HG03378 (cell line): ENCODE data around the gene MARS2.
A peak's percentile ranks its signal among the peaks of the same experiment; 100 is the strongest.
"Not testable (repeated sequence)": the region's sequence is repeated elsewhere in the genome, so short reads cannot be mapped to it uniquely, and the experiment has no call there.

Source experiments
- ATAC-seq: cut with Tn5 transposase; IDR thresholded peaks from one replicate; pipeline ENCODE4 v1.9.1; 2021; ENCODE audit warnings: mild to moderate bottlenecking, moderate library complexity; ENCODE audit not compliant: unreplicated experiment

The MARS2 gene

GRCh38 chr2:197705912-197706838 lies 1.0 kb downstream of the MARS2 start:
- peak; percentile 18 for ATAC-seq

- no peak for ATAC-seq
Measured at GRCh38 chr2:197706839-197707207, 1.7 kb downstream of the MARS2 start.

GRCh38 chr2:197707316-197708213 lies 2.4 kb downstream of the MARS2 start:
- no peak for ATAC-seq

GRCh38 chr2:197708331-197708730 lies 3.2 kb downstream of the MARS2 start:
- no peak for ATAC-seq

DNA sequence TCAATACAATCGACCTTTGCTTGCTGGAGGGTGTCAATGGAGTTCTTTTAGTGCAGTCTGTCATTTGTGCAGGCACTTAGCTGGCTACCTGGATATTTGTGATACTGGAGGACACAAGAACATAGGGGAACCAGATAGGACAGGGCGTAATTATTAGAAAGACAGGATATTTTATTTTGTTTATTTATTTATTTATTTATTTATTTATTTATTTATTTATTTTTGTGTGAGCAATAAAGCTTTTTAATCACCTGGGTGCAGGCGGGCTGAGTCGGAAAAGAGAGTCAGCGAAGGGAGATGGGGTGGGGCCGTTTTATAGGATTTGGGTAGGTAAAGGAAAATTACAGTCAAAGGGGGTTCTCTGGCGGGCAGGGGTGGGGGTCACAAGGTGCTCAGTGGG lies 4.0 kb downstream of the MARS2 start:
- ATAC-seq = not testable (repeated sequence)

- ATAC-seq = peak; percentile 89
Measured at GRCh38 chr2:197710424-197711042, 5.4 kb downstream of the MARS2 start.

GRCh38 chr2:197711578-197711977 lies 6.4 kb downstream of the MARS2 start:
- ATAC-seq = no peak

DNA sequence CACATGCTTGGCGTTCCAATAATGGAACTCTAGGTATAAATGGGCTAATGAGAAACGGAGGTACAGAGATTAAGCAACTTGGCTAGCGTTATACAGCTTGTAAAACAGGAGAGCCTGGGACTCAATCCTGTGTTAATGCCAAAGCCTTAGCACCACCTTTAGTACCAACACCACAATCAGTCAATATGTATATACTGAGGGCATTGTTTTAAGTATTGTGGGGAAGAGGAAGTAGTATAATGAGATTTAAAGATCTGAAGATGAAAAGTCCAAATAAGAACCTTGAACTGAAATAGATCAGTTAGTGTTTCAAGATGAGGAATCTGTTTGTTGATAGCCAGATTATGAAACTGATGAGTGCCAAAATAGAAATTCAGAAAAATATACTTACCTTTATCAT lies 8.1 kb downstream of the MARS2 start:
- ATAC-seq = no peak

- no peak for ATAC-seq
Measured at GRCh38 chr2:197717863-197718262, 12.7 kb downstream of the MARS2 start.

DNA sequence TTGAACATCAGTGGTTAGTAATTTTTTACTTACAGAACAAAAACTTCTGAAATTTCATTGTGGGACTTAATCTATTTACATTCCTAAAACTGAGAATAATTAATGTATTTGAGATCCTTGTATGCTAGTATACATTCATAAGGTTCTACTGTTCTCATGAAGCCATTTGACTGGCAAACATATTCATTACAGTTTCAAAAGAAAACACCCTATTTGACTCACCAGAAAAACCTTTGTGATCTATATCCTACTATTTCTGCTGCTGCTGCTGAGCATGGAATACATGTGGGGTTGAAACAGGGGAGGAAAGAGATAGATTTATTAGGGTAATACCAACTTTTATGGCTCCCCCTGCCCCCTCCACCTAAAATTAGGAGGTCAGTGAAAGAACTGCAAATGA lies 21.8 kb downstream of the MARS2 start:
- no peak for ATAC-seq

DNA sequence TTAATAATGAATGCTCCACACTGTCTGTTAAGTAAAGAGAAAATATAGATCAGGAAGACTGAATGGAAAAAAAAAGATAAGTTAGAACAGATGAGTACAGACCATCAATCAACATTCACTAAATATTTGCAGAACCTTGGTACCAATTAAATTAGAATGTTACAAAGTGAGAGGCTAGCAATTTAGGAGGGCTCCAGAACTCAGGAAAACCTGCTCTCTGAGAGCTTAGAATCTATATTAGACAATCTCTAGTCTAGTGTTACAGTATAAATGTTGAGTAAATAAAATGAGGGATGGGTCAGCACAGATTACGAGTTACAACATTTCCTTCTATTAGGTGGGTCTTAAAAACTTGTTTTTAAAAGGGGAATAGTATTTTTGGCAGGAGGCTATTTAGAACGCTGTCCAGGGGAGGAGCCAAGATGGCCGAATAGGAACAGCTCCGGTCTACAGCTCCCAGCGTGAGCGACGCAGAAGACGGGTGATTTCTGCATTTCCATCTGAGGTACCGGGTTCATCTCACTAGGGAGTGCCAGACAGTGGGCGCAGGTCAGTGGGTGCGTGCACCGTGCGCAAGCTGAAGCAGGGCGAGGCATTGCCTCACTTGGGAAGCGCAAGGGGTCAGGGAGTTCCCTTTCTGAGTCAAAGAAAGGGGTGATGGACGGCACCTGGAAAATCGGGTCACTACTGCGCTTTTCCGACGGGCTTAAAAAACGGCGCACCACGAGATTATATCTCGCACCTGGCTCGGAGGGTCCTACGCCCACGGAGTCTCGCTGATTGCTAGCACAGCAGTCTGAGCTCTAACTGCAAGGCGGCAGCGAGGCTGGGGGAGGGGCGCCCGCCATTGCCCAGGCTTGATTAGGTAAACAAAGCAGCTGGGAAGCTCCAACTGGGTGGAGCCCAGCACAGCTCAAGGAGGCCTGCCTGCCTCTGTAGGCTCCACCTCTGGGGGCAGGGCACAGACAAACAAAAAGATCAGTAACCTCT lies 23.7 kb downstream of the MARS2 start:
- not testable (repeated sequence) for ATAC-seq

GRCh38 chr2:197740200-197740599 lies 35.0 kb downstream of the MARS2 start:
- ATAC-seq = no peak
